ENCODE results near the gene TCEA2.
"Not testable (repeated sequence)": the region's sequence is repeated elsewhere in the genome, so short reads cannot be mapped to it uniquely, and the experiment has no call there.

TCEA2 gene

DNA sequence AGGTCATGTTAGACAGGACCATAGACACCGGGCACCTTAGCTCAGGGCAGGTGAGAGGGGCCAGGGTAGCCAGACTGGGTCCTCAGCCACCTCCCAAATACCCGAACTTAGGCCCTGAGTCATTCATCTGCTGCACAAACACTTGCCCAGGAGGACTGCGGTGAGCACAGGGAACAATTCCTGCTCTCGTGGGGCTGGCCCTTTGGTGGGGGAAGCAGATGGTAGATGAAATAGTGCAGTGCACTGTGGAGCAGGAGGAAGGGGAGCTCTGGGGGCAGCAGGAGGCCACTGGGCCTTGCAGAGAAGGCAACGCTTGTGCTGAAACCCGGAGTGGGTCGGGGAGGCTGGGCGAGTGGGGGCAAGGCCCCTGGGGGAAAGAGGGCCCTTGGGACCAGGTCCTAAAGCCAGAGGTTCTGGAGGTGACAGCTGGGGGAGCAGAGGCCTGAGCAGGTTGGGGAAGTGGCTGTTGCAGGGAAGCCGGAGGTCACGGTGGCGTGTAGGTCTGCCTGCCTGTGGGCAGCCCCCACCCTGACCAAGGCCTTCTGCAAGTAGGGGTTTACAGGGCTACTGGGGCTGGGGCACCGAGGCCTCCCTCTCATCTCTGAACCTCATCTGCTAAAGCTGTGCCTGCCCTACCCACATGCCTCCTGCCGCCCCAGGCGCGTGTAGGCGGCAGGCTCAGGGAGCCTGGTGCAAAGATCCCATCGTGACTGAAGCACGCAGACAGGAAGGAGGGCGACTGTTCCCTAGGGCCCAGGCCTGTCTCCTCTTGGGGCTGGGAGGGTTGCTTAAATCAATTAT is 49.0 kb downstream of the TCEA2 start:
- no peak for DNase-seq

DNA sequence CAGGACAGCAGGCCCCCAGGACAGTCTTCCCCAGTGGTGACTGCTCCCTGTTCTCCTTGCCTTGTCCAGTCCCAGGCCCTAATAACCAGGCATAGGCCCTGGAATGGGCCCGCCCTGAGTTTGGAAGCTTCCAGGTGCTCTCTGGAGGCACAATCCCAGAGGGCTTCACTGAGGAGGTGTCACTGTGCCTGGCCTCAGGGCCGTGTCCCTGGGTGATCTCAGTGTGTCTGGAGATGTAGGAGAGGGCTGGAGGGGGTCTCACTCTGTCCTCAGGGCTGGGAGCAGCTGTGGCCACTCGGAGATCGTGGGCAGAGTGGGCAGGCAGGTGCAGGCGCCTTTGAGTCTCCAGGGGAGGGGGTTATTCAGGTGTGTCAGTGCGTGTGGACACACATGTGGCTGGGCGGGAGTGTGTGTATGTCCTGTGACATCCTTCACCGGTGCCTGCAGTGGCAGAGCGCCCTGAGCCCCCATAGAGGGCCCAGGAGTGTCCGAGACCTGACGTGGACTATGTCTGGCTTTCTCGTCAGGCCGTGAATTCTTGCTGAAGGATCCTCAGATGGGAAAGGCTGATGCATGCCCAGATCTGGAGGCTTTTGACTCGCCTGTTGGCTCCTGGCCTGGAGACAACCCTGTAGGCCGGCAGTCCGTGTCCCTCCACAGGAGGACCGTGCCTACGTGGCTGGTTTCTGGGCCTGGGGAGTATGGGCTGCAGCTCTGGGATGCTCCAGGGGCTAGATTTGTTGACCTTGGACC is 49.9 kb downstream of the TCEA2 start:
- DNase-seq = no peak

DNA sequence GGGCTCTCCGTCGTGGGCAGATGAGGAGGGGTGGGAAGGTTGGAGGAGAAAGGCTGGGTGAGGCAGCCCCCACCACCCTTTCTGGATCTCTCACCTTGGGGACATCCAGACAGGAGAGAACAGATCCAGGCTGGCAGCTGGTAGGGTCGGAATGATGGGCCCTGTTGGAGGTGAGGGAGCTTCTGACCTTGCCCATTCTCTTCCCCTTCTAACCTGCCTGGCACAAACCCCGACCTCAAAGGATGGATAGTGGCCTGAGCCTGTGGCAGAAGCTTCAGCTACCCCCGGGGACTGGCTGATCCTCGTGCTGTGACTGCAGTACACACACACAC is 50.4 kb downstream of the TCEA2 start:
- DNase-seq = no peak

DNA sequence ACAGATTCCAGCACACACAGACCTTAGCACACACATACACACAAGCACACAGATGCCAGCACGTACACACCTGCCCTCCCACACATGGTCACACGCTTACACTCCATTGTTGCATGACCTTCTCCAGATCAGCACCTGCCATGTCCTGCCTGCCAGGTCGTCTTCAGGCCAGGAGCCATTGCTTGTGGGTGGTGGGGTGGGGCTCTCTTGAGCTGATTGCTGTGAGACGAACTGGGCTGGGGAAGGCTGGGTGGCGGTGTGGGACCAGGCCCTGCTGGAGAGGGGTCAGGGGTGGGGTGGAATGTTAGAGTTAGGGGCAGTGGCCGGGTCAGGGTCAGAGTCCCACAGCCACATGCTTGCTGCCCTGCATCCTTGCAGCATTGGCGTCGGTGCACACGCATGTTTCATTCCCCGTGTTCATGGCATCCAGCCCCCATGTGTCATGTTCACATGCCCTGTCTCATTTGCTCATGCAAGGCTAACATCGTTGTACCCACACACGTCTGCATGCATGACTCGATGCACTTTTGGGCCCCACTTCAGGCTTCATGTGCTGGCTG is 50.9 kb downstream of the TCEA2 start:
- no peak for DNase-seq

DNA sequence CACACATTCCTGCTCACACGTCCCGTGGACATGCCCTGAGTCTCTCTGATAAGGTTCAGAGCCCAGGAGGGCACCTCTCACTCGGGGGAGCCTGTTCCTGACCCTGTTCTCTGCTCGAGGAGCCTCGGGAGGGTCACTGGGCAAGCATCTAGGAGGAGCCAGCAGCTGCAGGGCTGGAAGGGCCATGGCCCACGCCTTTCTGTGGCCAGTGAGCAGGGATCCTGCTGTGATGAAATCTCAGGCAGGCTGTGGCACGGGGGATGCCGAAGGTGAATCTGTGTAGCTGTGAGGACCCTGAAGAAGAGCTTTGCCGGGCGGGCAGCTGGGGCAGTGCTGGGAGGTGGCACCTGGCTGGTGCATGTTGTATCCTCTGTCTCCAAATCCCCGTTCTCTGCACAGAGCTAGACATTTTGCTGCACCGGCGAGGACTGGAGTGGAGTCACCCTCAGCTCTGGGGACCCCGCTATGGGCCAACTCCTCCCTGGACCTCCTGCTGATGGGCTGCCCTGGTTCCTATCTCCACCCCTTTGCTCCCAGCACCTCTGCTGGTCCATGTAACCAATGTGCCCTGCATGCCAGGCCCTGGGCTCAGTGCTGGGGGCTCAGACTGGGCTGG is 51.5 kb downstream of the TCEA2 start:
- DNase-seq = no peak

DNA sequence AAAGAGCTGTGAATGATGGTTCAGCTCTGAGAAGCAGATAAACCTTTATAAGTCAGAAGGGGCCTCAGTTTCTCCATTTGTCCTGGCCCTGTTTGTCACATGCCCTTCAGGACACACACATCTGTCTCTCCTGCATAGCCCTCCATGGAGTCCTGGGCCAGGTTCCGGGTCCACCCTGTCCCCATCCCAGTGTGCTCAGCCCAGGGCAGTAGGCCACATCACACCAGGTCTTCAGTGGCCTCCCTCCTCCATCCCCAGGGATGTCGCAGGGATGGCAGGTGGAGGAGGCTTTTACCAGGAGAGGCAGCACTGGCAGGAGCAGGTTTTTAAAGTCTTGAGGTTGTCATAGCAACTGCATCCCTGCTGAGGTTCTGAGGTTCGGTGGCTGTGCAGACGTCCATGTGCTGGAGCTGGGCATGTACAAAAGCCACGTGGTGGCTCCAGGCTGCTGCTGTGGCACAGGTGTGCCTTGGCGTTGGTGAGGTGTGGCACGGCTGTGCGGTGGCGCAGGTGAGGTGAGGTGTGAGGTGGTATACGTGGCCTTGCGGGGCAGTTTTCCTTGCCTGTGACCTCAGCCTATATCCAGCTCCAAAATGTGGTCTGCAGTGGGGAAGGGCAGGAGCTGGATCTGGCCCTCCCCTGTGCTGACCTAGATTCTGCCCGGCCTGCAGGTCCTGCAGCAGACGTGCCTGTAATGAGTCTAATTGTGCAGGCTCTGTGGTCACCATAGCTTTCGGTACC is 52.3 kb downstream of the TCEA2 start:
- DNase-seq = no peak

DNA sequence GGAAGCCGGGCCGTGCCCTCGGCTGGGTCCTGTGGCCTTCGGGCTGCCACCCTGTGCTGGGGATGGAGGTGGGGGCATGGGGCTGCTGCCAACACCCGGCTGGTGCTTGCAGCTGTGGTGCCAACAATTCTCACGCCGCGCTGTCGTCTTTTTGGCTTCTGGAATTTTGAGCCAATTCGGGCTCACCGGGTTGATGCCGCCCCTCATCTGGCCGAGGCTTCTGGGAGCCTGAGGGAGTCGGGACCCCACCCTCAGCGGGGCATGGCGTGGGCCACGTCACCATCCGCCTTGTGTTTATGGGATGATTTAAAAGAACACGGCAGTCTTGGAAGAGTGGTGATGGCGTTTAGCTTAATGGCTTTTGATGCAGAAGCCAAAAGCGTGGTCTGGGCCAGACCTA is 53.0 kb downstream of the TCEA2 start:
- DNase-seq = no peak

DNA sequence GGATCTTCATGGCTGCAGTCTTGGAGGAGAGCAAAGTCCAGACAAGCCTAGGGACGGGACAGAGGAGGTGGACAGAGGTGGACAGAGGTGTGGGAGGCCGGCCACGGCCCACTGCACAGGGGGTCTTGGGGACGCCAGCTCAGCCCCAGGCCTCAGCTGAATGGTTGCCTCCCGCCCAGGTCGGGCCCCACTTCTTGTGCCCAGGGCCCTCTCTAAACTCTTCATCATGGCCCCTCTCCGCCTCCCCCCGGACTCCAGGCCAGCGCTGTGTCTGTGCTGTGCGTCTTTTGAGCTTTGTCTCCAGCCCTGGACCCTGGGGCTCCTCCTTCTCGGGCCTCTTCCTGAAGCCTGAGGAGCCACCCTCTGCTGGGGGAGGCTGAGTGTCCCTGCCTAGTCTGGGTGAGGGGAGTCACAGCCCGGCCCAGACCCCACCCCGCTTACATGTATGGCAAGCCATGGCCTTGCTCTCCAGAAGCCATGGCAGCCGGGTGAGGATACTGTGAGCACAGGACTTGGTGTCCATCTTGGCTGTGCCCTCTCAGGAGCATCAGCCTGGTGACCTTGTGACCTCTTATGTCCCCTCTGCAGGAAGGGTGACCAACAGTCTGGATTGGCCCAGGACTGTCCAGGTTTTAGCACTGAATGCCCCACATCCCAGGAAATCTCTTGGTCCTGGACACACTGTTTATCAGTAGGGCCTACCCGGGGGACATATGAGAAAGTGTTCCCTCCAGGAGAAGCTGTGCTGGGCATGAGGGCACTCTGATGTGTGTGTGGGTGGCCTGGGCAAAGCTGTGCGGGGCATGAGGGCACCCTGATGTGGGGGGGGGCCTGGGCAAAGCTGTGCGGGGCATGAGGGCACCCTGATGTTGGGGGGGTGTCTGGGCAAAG is 53.8 kb downstream of the TCEA2 start:
- DNase-seq = no peak

DNA sequence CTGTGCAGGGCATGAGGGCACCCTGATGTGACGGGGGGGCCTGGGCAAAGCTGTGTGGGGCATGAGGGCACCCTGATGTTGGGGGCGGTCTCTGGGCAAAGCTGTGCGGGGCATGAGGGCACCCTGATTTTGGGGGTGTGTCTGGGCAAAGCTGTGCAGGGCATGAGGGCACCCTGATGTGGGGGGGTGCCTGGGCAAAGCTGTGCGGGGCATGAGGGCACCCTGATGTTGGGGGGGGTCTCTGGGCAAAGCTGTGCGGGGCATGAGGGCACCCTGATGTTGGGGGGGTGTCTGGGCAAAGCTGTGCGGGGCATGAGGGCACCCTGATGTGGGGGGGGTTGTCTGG is 54.4 kb downstream of the TCEA2 start:
- DNase-seq = not testable (repeated sequence)

DNA sequence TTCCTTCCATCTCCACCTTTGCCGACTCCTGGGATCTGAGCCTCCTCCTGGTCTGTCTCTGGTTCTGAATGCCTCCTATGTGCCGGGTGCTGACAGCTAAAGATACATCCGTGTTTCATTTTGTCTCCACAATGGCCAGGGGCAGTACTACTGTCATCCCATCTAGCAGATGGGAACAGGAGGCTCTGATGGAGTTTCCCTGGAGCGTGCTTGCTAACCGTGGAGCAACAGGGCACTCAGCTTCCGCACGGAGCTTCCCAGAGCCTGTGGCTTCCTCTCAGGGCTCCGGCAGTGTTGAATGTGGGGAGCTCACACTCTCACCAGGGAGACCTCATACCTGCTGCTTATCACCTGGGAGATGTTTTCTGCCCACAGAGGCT is 56.3 kb downstream of the TCEA2 start:
- DNase-seq = no peak

DNA sequence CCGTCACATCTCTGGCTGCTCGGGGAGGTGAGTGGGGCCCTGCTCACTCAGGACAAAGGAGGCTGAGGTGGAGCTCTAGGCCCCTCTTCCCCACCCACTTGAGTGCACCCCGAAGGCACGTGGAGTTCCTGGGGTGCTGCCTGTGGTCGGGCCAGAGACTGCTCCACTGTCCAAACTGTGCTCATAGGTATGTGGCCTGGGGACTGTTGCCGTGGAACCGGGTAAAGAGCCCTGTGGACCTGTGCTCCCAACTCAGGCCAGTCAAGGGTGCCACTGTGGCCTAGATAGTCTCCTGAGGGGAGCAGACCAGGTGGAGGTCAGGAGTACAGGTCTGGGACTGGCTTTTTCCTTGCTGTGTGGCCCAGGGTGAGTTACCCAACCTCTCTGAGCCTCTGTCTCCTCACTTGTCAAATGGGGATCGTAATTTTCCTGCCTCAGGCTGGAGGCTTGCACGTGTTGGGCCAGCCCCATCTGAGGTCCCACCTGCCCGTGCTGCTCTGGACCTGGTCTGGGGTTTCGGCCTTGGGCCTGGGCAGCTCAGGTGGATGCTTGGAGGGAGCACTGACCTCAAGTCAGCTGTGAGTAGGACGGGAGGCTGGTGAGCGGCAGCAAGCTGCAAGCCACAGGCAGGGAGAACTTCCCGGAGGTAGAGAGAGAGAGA is 56.8 kb downstream of the TCEA2 start:
- no peak for DNase-seq

DNA sequence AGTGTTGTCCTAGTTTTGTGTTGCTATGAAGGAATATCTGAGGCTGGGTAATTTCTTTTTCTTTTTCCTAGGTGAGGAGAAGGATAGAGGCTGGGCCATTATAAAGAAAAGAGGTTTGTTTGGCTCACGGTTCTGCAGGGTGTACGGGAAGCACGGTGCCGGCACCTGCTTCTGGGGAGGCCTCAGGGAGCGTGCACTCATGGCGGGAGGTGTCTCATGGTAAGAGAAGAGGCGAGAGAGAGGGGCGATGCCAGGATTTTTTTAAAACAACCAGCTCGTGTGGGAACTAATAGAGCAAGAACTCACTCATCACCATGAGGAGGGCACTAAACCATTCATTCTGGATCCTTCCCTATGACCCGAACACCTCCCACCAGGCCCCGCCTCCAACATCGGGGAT is 58.6 kb downstream of the TCEA2 start:
- no peak for DNase-seq
